T-cell (primary cell): ENCODE results near the gene ACTN1. TPM values are rescaled to one million over a fixed set of nuclear protein-coding genes. Genes with fewer than 3 reads are reported as not detected.

ENCODE experiments used
- ATAC-seq, 4 experiments: fragments of 200-7000 bp in 3 of 4; fragments of 150-1000 bp in 1 of 4; cut with Tn5 transposase; replicated peaks in 1 of 4; 1 replicate in 3 of 4; 2 replicates in 1 of 4; pipeline ENCODE4 v1.10.0; 2021; ENCODE audit warnings: moderate library complexity in 3 of 4, mild to moderate bottlenecking in 2 of 4, moderate number of reproducible peaks in 1 of 4
- CTCF ChIA-PET, 2 donors: fragments of 300-600 bp; sonication (Branson Sonifier 250); formaldehyde crosslinking; loops; one replicate each; lab custom pipeline; 2022; ENCODE audit warnings: antibody characterized with exemption in 2 of 2; lab: Charles Lee
- POLR2A ChIA-PET, 2 donors: fragments of 300-600 bp; sonication (Branson Sonifier 250); formaldehyde crosslinking; loops; one replicate each; lab custom pipeline; 2022; ENCODE audit warnings: antibody characterized with exemption in 2 of 2; lab: Charles Lee
- DNase-seq, 35 experiments: peaks; one replicate each; pipeline versions ENCODE4 v3.0.0 to v3.0.0-alpha.2; 2013 to 2023
- H3K27ac ChIP-seq: one replicate; pipeline ENCODE4 v1.5.1; 2013; ENCODE audit warnings: low read length
- H3K27me3 ChIP-seq, 2 experiments: replicated peaks in 1 of 2; 1 replicate in 1 of 2; 2 replicates in 1 of 2; pipeline versions ENCODE4 v1.6.1 to v1.7.0; 2013; ENCODE audit warnings: low read length in 1 of 2, mixed read lengths in 1 of 2; ENCODE audit not compliant: control insufficient read depth in 2 of 2, insufficient read depth in 2 of 2; ENCODE audit errors: extremely low read depth in 1 of 2
- H3K36me3 ChIP-seq, 2 donors: 1 replicate in 1 of 2; 2 replicates in 1 of 2; pipeline versions ENCODE4 v1.6.1 to v1.7.0; 2013; ENCODE audit warnings: low read length in 1 of 2; ENCODE audit not compliant: control insufficient read depth in 2 of 2, insufficient read depth in 1 of 2; ENCODE audit errors: extremely low read depth in 1 of 2
- H3K4me1 ChIP-seq, 2 experiments: 1 replicate in 1 of 2; 2 replicates in 1 of 2; pipeline versions ENCODE4 v1.6.1 to v1.7.0; 2013; ENCODE audit warnings: low read length in 2 of 2, mixed read lengths in 1 of 2; ENCODE audit not compliant: insufficient read depth in 2 of 2, control insufficient read depth in 1 of 2; ENCODE audit errors: extremely low read depth in 1 of 2
- H3K4me3 ChIP-seq, 2 donors: 1 replicate in 1 of 2; 2 replicates in 1 of 2; pipeline versions ENCODE4 v1.5.1 to v1.7.0; 2013; ENCODE audit warnings: mild to moderate bottlenecking in 2 of 2, low read length in 1 of 2, moderate library complexity in 1 of 2; ENCODE audit not compliant: control insufficient read depth in 1 of 2; ENCODE audit errors: extremely low read depth in 1 of 2
- H3K9me3 ChIP-seq: 2 replicates; pipeline ENCODE4 v1.7.0; 2013
- H3K27ac Mint-ChIP-seq, 2 donors: one replicate each; pipeline ENCODE4 v1.8.0; 2020 to 2021; ENCODE audit warnings: mild to moderate bottlenecking in 2 of 2, mixed read lengths in 2 of 2
- H3K27me3 Mint-ChIP-seq, 2 donors: one replicate each; pipeline ENCODE4 v1.8.0; 2021 to 2022; ENCODE audit warnings: mixed read lengths in 2 of 2
- H3K36me3 Mint-ChIP-seq: one replicate; pipeline ENCODE4 v1.8.0; 2021; ENCODE audit warnings: mixed read lengths
- H3K4me1 Mint-ChIP-seq, 3 donors: one replicate each; pipeline ENCODE4 v1.8.0; 2020 to 2022; ENCODE audit warnings: mixed read lengths in 3 of 3, mild to moderate bottlenecking in 1 of 3
- H3K4me3 Mint-ChIP-seq, 3 donors: one replicate each; pipeline ENCODE4 v1.8.0; 2020 to 2022; ENCODE audit warnings: mild to moderate bottlenecking in 3 of 3, mixed read lengths in 3 of 3, moderate library complexity in 3 of 3
- H3K9me3 Mint-ChIP-seq, 3 donors: one replicate each; pipeline ENCODE4 v1.8.0; 2020 to 2022; ENCODE audit warnings: mixed read lengths in 3 of 3
- WGBS: methylation state at CpG from one replicate; pipeline ENCODE4 v1.1.5; 2013; ENCODE audit warnings: missing lambda C conversion rate; ENCODE audit not compliant: insufficient coverage; 5-methylcytosine and 5-hydroxymethylcytosine counted together
- total RNA-seq, 35 experiments: library from RNA in 6 of 35; stranded (reverse) in 6 of 35; fragments of 120-200 nt in 1 of 35; gene quantifications; one replicate each; pipeline versions ENCODE4 v1.2.1 to v1.2.4 and lab custom pipeline; 2013 to 2026

Gene ACTN1
- total RNA-seq, 5 donors from 2014 or later (not counting 1 experiment from before 2014, with no cell fraction given) = 84.8 to 219 (median 122) TPM

- Mint-ChIP-seq H3K9me3 (no peaks in the 10 kb centered on the region), H3K27me3 (no peaks in the 10 kb centered on the region), H3K4me1 (no peaks in the 10 kb centered on the region), H3K36me3 (peaks cover 51% of the 10 kb centered on the region), H3K4me3 (no peak overlapping the region), H3K27ac (no peak overlapping the region)
- Histone ChIP-seq H3K4me3 (no peak overlapping the region), H3K27me3 (no peaks in the 10 kb centered on the region), H3K4me1 (no peaks in the 10 kb centered on the region), H3K9me3 (no peaks in the 10 kb centered on the region), H3K36me3 (peaks cover 30 to 86% of the 10 kb centered on the region in 2 donors), H3K27ac (no peak overlapping the region)
- CTCF ChIA-PET = no interaction called here
- DNase-seq (no peak), ATAC-seq (no peak)
- POLR2A ChIA-PET = no interaction called here
- whole genome bisulfite sequencing = 95% methylated on average over 6 of the region's 13 CpGs
Observed at GRCh38 chr14:68879841-68880575, 99.1 kb downstream of the ACTN1 start.

- POLR2A ChIA-PET = no interaction called here
- no peaks in the 10 kb centered on the region for H3K27me3 Mint-ChIP-seq
- H3K27me3 ChIP-seq = no peaks in the 10 kb centered on the region
- H3K9me3 ChIP-seq = no peaks in the 10 kb centered on the region
- peaks cover 32 to 88% of the 10 kb centered on the region in 2 donors for H3K36me3 ChIP-seq
- no peaks in the 10 kb centered on the region for H3K9me3 Mint-ChIP-seq
- H3K4me3 ChIP-seq = no peak overlapping the region
- H3K4me1 ChIP-seq = no peaks in the 10 kb centered on the region
- 93% methylated on average over 6 of the region's 7 CpGs for WGBS
- ATAC-seq (no peak), DNase-seq (no peak)
- CTCF ChIA-PET = no interaction called here
- peaks cover 53% of the 10 kb centered on the region for H3K36me3 Mint-ChIP-seq
- no peak overlapping the region for H3K27ac ChIP-seq
- H3K27ac Mint-ChIP-seq = no peak overlapping the region
- no peak overlapping the region for H3K4me3 Mint-ChIP-seq
- no peaks in the 10 kb centered on the region for H3K4me1 Mint-ChIP-seq
Observed at GRCh38 chr14:68879321-68879781, 99.8 kb downstream of the ACTN1 start.

GRCh38 chr14:68878908-68879307 lies 100.2 kb downstream of the ACTN1 start:
- DNase-seq = no peak

GRCh38 chr14:68877993-68878575 lies 101.0 kb downstream of the ACTN1 start:
- no peak overlapping the region for H3K27ac Mint-ChIP-seq
- H3K36me3 Mint-ChIP-seq = peaks cover 63% of the 10 kb centered on the region
- no peak for DNase-seq
- Histone ChIP-seq H3K9me3 (no peaks in the 10 kb centered on the region), H3K36me3 (peaks cover 32 to 89% of the 10 kb centered on the region in 2 donors), H3K4me1 (no peaks in the 10 kb centered on the region), H3K27ac (no peak overlapping the region), H3K4me3 (no peak overlapping the region), H3K27me3 (no peaks in the 10 kb centered on the region)
- ChIA-PET CTCF (no interaction called here), POLR2A (no interaction called here)
- no peak for ATAC-seq
- H3K4me3 Mint-ChIP-seq = no peak overlapping the region
- H3K4me1 Mint-ChIP-seq = no peaks in the 10 kb centered on the region
- no peaks in the 10 kb centered on the region for H3K9me3 Mint-ChIP-seq
- no peaks in the 10 kb centered on the region for H3K27me3 Mint-ChIP-seq
- 96% methylated on average over 18 of the region's 18 CpGs for WGBS

More at GRCh38 chr14:68878908-68879307, 100.2 kb downstream of the ACTN1 start:
- Histone ChIP-seq H3K27ac (no peak overlapping the region), H3K36me3 (peaks cover 32 to 88% of the 10 kb centered on the region in 2 donors), H3K4me1 (no peaks in the 10 kb centered on the region), H3K27me3 (no peaks in the 10 kb centered on the region), H3K9me3 (no peaks in the 10 kb centered on the region), H3K4me3 (no peak overlapping the region)
- CTCF ChIA-PET = no interaction called here
- H3K9me3 Mint-ChIP-seq = no peaks in the 10 kb centered on the region
- ATAC-seq = no peak
- WGBS = 97% methylated on average over 7 of the region's 20 CpGs
- POLR2A ChIA-PET = no interaction called here
- H3K27me3 Mint-ChIP-seq = no peaks in the 10 kb centered on the region
- H3K36me3 Mint-ChIP-seq = peaks cover 54% of the 10 kb centered on the region
- no peak overlapping the region for H3K4me3 Mint-ChIP-seq
- no peak overlapping the region for H3K27ac Mint-ChIP-seq
- no peaks in the 10 kb centered on the region for H3K4me1 Mint-ChIP-seq

GRCh38 chr14:68876976-68877375 lies 102.1 kb downstream of the ACTN1 start:
- H3K9me3 Mint-ChIP-seq = no peaks in the 10 kb centered on the region
- H3K4me3 Mint-ChIP-seq = no peak overlapping the region
- WGBS = 100% methylated on average over 5 of the region's 6 CpGs
- Histone ChIP-seq H3K36me3 (peaks cover 31 to 81% of the 10 kb centered on the region in 2 donors), H3K27ac (no peak overlapping the region), H3K9me3 (no peaks in the 10 kb centered on the region), H3K4me1 (no peaks in the 10 kb centered on the region), H3K4me3 (no peak overlapping the region), H3K27me3 (no peaks in the 10 kb centered on the region)
- DNase-seq (no peak), ATAC-seq (no peak)
- no peaks in the 10 kb centered on the region for H3K4me1 Mint-ChIP-seq
- H3K27me3 Mint-ChIP-seq = no peaks in the 10 kb centered on the region
- CTCF ChIA-PET = no interaction called here
- H3K27ac Mint-ChIP-seq = no peak overlapping the region
- POLR2A ChIA-PET = no interaction called here
- H3K36me3 Mint-ChIP-seq = peaks cover 63% of the 10 kb centered on the region

GRCh38 chr14:68874746-68875155 lies 104.4 kb downstream of the ACTN1 start:
- Histone ChIP-seq H3K9me3 (no peaks in the 10 kb centered on the region), H3K27me3 (no peaks in the 10 kb centered on the region), H3K4me3 (no peak overlapping the region), H3K4me1 (no peaks in the 10 kb centered on the region), H3K36me3 (peaks cover 30 to 63% of the 10 kb centered on the region in 2 donors), H3K27ac (no peak overlapping the region)
- no peak for DNase-seq
- Mint-ChIP-seq H3K9me3 (no peaks in the 10 kb centered on the region), H3K4me1 (no peaks in the 10 kb centered on the region), H3K27me3 (no peaks in the 10 kb centered on the region), H3K36me3 (peaks cover 53% of the 10 kb centered on the region), H3K27ac (no peak overlapping the region), H3K4me3 (no peak overlapping the region)
- CTCF ChIA-PET = no interaction called here
- POLR2A ChIA-PET = no interaction called here
- whole genome bisulfite sequencing = 95% methylated on average over 36 of the region's 37 CpGs
- peak in 3 of 4 experiments; percentile 20 to 67 (median 48) for ATAC-seq
